MCF 10A (cell line): ENCODE data around the gene ADGRD1. TPM values are rescaled to one million over a fixed set of nuclear protein-coding genes. Genes with fewer than 3 reads are reported as not detected.

ENCODE experiments used
- BruUV-seq: library from RNA; stranded (reverse); fragments of 400-500 nt; replicated peaks from 2 replicates; lab custom pipeline; 2021; lab: Mats Ljungman, UMichigan
- CTCF ChIA-PET: fragments of 300-600 bp; sonication (Branson Sonifier 250); formaldehyde crosslinking; extraction: SDS; loops from one replicate; lab custom pipeline; 2021; ENCODE audit warnings: antibody characterized with exemption, inconsistent platforms; lab: Yijun Ruan, JAX
- POLR2A ChIA-PET: fragments of 300-600, 350-650 bp; sonication (Branson Sonifier 250); formaldehyde crosslinking; extraction: SDS; loops from one replicate; lab custom pipeline; 2020; ENCODE audit warnings: antibody characterized with exemption, inconsistent platforms; lab: Yijun Ruan, JAX
- DNase-seq: peaks from one replicate; pipeline ENCODE4 v3.0.0-alpha.2; 2018; ENCODE audit not compliant: unreplicated experiment
- H3K27ac Mint-ChIP-seq: one replicate; pipeline ENCODE4 v1.8.0; 2022; ENCODE audit warnings: mild to moderate bottlenecking, low read depth, mixed read lengths; ENCODE audit not compliant: unreplicated experiment
- H3K27me3 Mint-ChIP-seq: one replicate; pipeline ENCODE4 v1.8.0; 2022; ENCODE audit warnings: mixed read lengths; ENCODE audit not compliant: insufficient read depth, unreplicated experiment
- H3K36me3 Mint-ChIP-seq: one replicate; pipeline ENCODE4 v1.8.0; 2022; ENCODE audit warnings: mild to moderate bottlenecking, moderate library complexity, mixed read lengths; ENCODE audit not compliant: insufficient read depth, unreplicated experiment
- H3K4me1 Mint-ChIP-seq: one replicate; pipeline ENCODE4 v1.8.0; 2022; ENCODE audit warnings: mixed read lengths; ENCODE audit not compliant: insufficient read depth, unreplicated experiment
- H3K4me3 Mint-ChIP-seq: one replicate; pipeline ENCODE4 v1.8.0; 2022; ENCODE audit warnings: mild to moderate bottlenecking, moderate library complexity, mixed read lengths; ENCODE audit not compliant: unreplicated experiment
- H3K9me3 Mint-ChIP-seq: one replicate; pipeline ENCODE4 v1.8.0; 2022; ENCODE audit warnings: mixed read lengths; ENCODE audit not compliant: unreplicated experiment
- intact Hi-C: fragments of 100-400 bp; cut with micrococcal nuclease; formaldehyde crosslinking; loops from 2 replicates; pipeline ENCODE4 v1.14.1; 2022
- total RNA-seq: library from RNA; stranded (reverse); gene quantifications from 2 replicates; pipeline ENCODE4 v1.2.3, GENCODE V29; 2022
- TF ChIP-seq, protein P1 (sequence below): fragments of 200-600 bp; IDR thresholded peaks from one replicate; pipeline ENCODE4 v1.8.0; 2022; ENCODE audit warnings: antibody characterized with exemption, mild to moderate bottlenecking; ENCODE audit not compliant: unreplicated experiment

The ADGRD1 gene
- total RNA-seq, 1 experiment from 2014 or later, result 0.68 TPM

DNA sequence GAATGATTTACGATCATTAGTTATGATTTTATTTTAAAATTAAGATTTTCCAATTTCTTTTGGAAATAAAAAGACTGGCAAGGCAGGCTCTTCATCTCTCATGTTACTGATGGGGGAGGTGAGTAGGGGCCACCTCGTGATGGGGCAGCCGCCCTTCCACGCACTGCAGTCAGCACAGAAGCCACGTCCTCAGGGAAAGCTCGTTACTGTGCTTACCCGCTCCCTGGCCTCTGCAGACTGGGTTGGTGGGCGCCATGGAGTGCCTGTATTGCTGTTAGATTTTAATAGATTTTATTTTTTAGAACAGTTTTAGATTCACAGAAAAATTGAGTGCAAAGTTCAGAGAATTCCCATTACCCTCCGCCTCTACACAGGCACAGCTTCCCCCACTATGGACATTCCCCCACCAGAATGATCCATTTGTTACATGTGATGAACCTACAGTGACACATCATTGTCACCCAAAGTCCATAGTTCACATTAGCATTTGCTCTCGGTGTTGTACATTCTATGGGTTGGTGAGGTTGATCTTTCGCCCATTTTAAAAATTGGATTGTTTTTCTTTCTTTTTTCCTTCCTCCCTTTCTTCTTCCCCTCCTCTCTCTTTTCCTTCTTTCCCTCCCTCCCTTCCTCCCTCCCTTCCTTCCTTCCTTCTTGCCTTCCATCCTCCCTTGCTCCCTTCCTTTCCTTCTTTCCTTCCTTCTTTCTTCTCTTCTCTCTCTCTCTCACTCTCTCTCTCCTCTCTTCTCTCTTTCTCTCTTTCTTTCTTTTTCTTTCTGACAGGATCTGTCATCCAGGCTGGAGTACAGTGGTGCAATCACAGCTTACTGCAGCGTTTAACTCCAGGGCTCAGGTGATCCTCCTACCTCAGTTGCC is 30.7 kb downstream of the ADGRD1 start:
- no TSS peak for BruUV-seq
- no peak for DNase-seq
- Mint-ChIP-seq H3K27ac (no peak overlapping the region), H3K4me3 (no peak overlapping the region), H3K4me1 (no peaks in the 10 kb centered on the region), H3K9me3 (no peaks in the 10 kb centered on the region), H3K36me3 (no peaks in the 10 kb centered on the region), H3K27me3 (peaks cover 85% of the 10 kb centered on the region)
- TF ChIP-seq, protein P1, sequence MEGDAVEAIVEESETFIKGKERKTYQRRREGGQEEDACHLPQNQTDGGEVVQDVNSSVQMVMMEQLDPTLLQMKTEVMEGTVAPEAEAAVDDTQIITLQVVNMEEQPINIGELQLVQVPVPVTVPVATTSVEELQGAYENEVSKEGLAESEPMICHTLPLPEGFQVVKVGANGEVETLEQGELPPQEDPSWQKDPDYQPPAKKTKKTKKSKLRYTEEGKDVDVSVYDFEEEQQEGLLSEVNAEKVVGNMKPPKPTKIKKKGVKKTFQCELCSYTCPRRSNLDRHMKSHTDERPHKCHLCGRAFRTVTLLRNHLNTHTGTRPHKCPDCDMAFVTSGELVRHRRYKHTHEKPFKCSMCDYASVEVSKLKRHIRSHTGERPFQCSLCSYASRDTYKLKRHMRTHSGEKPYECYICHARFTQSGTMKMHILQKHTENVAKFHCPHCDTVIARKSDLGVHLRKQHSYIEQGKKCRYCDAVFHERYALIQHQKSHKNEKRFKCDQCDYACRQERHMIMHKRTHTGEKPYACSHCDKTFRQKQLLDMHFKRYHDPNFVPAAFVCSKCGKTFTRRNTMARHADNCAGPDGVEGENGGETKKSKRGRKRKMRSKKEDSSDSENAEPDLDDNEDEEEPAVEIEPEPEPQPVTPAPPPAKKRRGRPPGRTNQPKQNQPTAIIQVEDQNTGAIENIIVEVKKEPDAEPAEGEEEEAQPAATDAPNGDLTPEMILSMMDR, result no peak
- intact Hi-C loops, result no loop called here
- ChIA-PET CTCF (interaction anchor here (0.8 kb wide), 1 partner anchor 18 kb away, joined by 3 read pairs; no protein-coding TSS in a partner anchor), POLR2A (interaction anchor here (1.0 kb wide), 1 partner anchor 19 kb away, joined by 3 read pairs; no protein-coding TSS in a partner anchor)

DNA sequence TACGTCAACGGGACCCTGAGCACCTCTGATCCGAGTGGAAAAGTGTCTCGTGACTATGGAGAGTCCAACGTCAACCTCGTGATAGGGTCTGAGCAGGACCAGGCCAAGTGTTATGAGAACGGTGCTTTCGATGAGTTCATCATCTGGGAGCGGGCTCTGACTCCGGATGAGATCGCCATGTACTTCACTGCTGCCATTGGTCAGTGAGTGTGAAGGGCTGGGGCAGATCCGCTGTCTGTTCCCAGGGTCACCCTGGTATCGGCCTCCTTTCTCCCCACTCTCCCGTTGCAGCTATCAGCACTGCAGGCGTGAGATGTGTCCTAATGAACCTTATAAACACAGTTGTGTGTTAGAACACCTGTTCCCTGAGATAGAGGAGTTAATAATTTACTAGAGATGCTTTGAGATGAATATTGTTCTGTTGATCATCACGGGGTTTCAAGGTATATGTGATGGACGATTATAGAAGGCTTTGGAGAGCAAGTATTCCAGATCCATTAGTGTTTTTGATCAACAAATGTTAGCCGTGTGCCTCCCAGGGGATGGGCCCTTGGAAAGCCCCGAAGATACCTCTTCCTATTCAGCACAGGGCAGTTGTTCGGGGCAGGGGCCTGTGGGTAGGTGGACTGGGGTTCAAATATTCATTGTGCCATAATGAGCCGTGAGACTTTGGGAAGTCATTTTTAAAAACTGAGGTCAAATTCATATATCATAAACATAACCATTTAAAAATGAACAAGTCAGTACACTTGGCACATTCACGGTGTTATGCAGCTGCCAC is 33.6 kb downstream of the ADGRD1 start:
- H3K9me3 Mint-ChIP-seq, result no peaks in the 10 kb centered on the region
- no peaks in the 10 kb centered on the region for H3K36me3 Mint-ChIP-seq
- CTCF ChIA-PET, result no interaction called here
- no peak for DNase-seq
- peaks cover 86% of the 10 kb centered on the region for H3K27me3 Mint-ChIP-seq
- no peak overlapping the region for H3K27ac Mint-ChIP-seq
- no peak overlapping the region for H3K4me3 Mint-ChIP-seq
- no TSS peak for BruUV-seq
- intact Hi-C loops, result no loop called here
- TF ChIP-seq, protein P1, result no peak
- no peaks in the 10 kb centered on the region for H3K4me1 Mint-ChIP-seq
- POLR2A ChIA-PET, result no interaction called here

DNA sequence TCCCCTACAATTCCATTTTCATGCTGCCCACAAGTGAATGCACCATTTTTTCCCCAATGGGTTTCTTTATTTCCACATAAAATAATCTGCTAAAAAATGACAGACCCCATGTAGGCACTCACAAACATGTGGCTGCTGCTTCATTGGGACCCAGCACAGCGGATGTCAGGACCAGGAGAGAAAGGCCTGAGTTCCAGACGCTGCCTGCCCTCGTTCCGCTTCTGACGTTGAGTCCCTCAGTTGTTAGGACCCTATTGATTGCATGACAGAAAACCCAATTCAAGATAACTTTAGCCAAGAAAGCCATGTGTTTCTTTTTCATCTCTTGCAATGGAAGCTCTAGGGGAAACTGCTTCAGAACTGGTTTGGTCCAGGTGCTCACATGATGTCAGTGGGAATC is 34.6 kb downstream of the ADGRD1 start:
- ChIA-PET POLR2A (no interaction called here), CTCF (no interaction called here)
- no peak overlapping the region for H3K4me3 Mint-ChIP-seq
- no TSS peak for BruUV-seq
- no peak for DNase-seq
- H3K27me3 Mint-ChIP-seq, result peaks cover 77% of the 10 kb centered on the region
- H3K36me3 Mint-ChIP-seq, result no peaks in the 10 kb centered on the region
- TF ChIP-seq, protein P1, result no peak
- intact Hi-C loops, result no loop called here
- H3K27ac Mint-ChIP-seq, result no peak overlapping the region
- no peaks in the 10 kb centered on the region for H3K4me1 Mint-ChIP-seq
- H3K9me3 Mint-ChIP-seq, result no peaks in the 10 kb centered on the region

DNA sequence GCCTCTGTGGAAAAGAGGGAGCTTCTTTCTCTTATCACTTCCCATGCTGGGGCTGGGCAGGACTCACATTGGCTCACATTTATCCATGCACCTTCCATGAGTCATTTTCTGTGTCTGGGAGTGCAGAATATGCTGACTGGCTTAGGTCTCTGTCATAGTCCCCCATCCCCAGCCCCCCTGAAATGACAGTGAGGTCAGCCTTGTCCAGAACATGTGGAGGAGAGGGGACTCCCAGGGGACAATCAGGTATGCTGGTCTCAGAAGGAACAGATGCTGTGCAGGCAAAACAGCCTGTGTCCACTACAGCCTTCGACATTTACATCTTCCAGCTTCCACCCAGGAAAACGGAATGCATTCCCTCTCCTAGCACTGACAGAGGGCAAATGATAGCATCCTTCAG is 35.0 kb downstream of the ADGRD1 start:
- DNase-seq, result no peak
- Mint-ChIP-seq H3K4me1 (no peaks in the 10 kb centered on the region), H3K9me3 (no peaks in the 10 kb centered on the region), H3K27ac (no peak overlapping the region), H3K36me3 (no peaks in the 10 kb centered on the region), H3K27me3 (peaks cover 72% of the 10 kb centered on the region), H3K4me3 (no peak overlapping the region)
- POLR2A ChIA-PET, result no interaction called here
- intact Hi-C loops, result no loop called here
- TF ChIP-seq, protein P1, result no peak
- CTCF ChIA-PET, result no interaction called here
- no TSS peak for BruUV-seq
